RWPE2 (cell line): ENCODE data around the gene SART3.

Experiments
- ATAC-seq: fragments of 200-7000 bp; cut with Tn5 transposase; 3 replicates; pipeline ENCODE4 v1.9.1; 2021; ENCODE audit warnings: low read depth
- DNase-seq: peaks from one replicate; pipeline ENCODE4 v3.0.0-alpha.2; 2020; ENCODE audit warnings: low spot score
- H3K27ac ChIP-seq: fragments of 450-650 bp; 2 replicates; pipeline ENCODE4 v1.5.1; 2017; ENCODE audit warnings: mild to moderate bottlenecking; ENCODE audit not compliant: poor library complexity, severe bottlenecking
- H3K27me3 ChIP-seq: fragments of 250-450 bp; sonication (Bioruptor Pico); 2 replicates; pipeline ENCODE4 v1.5.1; 2021; ENCODE audit warnings: mild to moderate bottlenecking, moderate library complexity; ENCODE audit not compliant: insufficient read depth, poor library complexity, severe bottlenecking
- H3K36me3 ChIP-seq: fragments of 250-450 bp; sonication (Bioruptor Pico); 2 replicates; pipeline ENCODE4 v1.5.1; 2020; ENCODE audit warnings: low read depth, mild to moderate bottlenecking, moderate library complexity
- H3K4me1 ChIP-seq: fragments of 250-450 bp; sonication (Bioruptor Pico); 2 replicates; pipeline ENCODE4 v1.5.1; 2021; ENCODE audit warnings: mild to moderate bottlenecking, moderate library complexity; ENCODE audit not compliant: insufficient read depth, poor library complexity, severe bottlenecking
- H3K4me3 ChIP-seq: fragments of 250-450 bp; sonication (Bioruptor Pico); 2 replicates; pipeline ENCODE4 v1.5.1; 2021; ENCODE audit warnings: mild to moderate bottlenecking, moderate library complexity; ENCODE audit not compliant: severe bottlenecking
- H3K9me3 ChIP-seq: fragments of 250-450 bp; sonication (Bioruptor Pico); 2 replicates; pipeline ENCODE4 v1.5.1; 2021; ENCODE audit warnings: mild to moderate bottlenecking, moderate library complexity; ENCODE audit not compliant: severe bottlenecking
- TF ChIP-seq, protein P1 (sequence below): fragments of 450-650 bp; IDR thresholded peaks from one replicate; pipeline ENCODE4 v1.5.1; 2017; ENCODE audit warnings: mild to moderate bottlenecking, moderate library complexity; ENCODE audit not compliant: poor library complexity, severe bottlenecking

SART3 gene

DNA sequence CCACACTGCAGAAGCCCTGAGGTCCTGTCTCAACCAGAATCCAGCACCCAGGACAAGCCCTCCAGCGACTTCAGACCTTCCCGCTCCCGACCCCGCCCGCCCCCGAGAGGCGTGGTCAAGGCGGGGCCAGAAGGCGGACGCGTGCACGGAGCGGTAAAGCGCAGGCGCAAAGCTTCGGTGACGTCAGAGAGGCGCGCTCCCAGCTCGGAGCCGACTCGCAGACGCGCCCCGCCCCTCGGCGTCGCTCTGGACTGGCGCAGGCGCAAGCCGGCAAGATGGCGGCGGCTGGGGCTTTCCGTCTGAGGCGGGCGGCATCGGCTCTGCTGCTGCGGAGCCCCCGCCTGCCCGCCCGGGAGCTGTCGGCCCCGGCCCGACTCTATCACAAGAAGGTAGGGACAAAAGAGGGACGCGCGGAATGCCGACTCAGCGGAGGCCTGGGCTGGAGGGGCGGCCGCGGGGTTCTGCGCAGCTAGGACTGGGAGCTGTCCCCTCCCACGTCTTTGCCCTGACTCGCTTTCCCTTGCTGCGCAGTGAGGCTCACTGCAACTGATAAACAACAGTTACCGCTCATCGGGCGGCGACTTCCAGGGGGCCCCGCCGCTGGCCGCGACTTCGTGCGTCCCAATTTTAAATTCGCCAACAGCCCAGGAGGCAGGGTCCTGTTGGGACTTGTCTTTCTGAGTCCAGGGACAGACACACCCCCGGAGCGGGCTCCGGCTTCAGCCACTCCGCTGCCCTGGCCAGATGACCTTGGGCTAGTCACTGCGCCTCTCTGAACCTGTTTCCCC is 1.6 kb upstream of the SART3 start, which contains the start of gene ISCU:
Gene ISCU, plus strand, starts transcription at position 249 of the 788 bp plus-strand sequence. Its CDS starts 27 bp downstream, at position 276.
- H3K9me3 ChIP-seq: no peaks in the 10 kb centered on the region
- DNase-seq (peak; percentile 94), ATAC-seq (peak; percentile 67)
- peaks cover 6% of the 10 kb centered on the region for H3K4me1 ChIP-seq
- no peaks in the 10 kb centered on the region for H3K27me3 ChIP-seq
- TF ChIP-seq, protein P1, sequence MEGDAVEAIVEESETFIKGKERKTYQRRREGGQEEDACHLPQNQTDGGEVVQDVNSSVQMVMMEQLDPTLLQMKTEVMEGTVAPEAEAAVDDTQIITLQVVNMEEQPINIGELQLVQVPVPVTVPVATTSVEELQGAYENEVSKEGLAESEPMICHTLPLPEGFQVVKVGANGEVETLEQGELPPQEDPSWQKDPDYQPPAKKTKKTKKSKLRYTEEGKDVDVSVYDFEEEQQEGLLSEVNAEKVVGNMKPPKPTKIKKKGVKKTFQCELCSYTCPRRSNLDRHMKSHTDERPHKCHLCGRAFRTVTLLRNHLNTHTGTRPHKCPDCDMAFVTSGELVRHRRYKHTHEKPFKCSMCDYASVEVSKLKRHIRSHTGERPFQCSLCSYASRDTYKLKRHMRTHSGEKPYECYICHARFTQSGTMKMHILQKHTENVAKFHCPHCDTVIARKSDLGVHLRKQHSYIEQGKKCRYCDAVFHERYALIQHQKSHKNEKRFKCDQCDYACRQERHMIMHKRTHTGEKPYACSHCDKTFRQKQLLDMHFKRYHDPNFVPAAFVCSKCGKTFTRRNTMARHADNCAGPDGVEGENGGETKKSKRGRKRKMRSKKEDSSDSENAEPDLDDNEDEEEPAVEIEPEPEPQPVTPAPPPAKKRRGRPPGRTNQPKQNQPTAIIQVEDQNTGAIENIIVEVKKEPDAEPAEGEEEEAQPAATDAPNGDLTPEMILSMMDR: no peak
- peaks cover 51% of the 10 kb centered on the region for H3K36me3 ChIP-seq
- peak within 1 kb of the TSS; percentile 78 for H3K4me3 ChIP-seq
- peak within 1 kb of the TSS; percentile 76 for H3K27ac ChIP-seq

DNA sequence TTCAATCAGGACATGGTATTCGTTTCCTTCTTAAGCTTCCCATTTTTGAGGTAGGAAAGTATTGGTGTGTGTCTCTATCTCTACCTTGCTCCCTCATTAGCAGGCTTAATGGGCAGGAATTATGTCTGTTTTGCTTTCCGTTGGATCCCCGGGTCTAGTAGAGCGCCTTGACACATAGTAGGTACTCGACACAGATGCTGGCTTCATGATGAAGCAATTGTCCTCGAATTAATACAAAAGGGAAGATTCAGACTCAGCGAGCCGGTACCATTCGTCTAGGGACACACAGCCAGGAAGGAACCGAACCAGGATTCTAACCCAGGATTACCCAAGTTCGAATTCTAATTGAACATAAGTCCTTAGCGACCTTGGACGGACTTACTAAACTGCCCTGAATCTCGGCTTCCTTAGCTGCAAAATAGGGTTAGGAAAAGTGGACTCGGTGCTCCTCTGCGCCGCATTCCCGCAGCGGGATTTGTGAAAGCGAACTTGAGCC is 927 bp upstream of the SART3 start:
- ATAC-seq: no peak
- TF ChIP-seq, protein P1: no peak
- Histone ChIP-seq H3K4me1 (peaks cover 6% of the 10 kb centered on the region), H3K36me3 (peaks cover 48% of the 10 kb centered on the region), H3K4me3 (peak overlapping the region; percentile 78), H3K9me3 (no peaks in the 10 kb centered on the region), H3K27ac (peak overlapping the region; percentile 76), H3K27me3 (no peaks in the 10 kb centered on the region)
- DNase-seq: no peak

DNA sequence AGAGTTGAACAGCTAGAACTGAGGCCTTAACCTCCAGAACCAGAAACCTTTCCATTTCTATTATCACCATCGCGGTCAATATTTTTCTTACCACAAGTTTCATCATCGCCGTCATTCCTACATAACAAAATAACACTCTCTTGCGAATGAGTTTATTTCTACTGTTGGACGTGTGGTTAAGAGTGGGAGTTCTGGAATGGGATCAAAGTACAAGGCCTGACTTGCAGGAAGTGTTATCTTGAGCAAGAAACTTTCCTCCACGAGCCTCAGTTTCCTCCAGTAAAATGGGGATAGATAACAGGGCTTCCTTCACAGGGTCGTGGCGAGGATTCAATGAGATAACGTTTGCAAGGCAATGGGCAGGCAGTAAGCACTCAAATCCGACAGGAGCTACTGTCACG is 652 bp downstream of the SART3 start:
- H3K4me1 ChIP-seq: no peaks in the 10 kb centered on the region
- peak overlapping the region; percentile 78 for H3K4me3 ChIP-seq
- peaks cover 51% of the 10 kb centered on the region for H3K36me3 ChIP-seq
- ATAC-seq (no peak), DNase-seq (no peak)
- H3K27me3 ChIP-seq: no peaks in the 10 kb centered on the region
- H3K27ac ChIP-seq: peak overlapping the region; percentile 76
- H3K9me3 ChIP-seq: no peaks in the 10 kb centered on the region
- TF ChIP-seq, protein P1: no peak

DNA sequence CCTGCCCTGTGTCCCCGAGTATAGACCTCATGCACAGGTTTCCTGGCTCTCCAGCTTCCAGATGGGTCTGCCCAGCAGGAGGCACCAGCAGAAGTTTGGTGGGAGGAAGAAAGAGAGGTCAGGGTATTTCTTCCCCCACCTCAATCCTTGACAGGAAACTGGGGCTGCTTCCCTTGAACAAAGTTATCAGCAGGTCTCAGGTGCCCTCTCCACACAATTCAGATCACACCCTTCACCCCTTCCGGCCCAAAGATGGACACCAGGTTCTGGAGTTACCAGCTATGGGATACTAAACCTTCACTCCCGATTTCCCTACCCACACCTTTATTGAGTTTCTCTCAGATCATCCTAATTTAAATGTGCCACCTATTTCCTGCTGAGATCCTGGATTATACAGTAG is 1.2 kb downstream of the SART3 start:
- Histone ChIP-seq H3K27me3 (no peaks in the 10 kb centered on the region), H3K27ac (peak overlapping the region; percentile 76), H3K4me3 (peak overlapping the region; percentile 78), H3K4me1 (no peaks in the 10 kb centered on the region), H3K9me3 (no peaks in the 10 kb centered on the region), H3K36me3 (peaks cover 51% of the 10 kb centered on the region)
- no peak for ATAC-seq
- no peak for DNase-seq
- TF ChIP-seq, protein P1: no peak
